H1 (cell line): ENCODE measurements around the gene VWA2. TPM values are rescaled to one million over a fixed set of nuclear protein-coding genes. Genes with fewer than 3 reads are reported as not detected.

Experiments used
- CTCF ChIA-PET: fragments of 300-600 bp; sonication (Branson Sonifier 250); formaldehyde crosslinking; loops from one replicate; lab custom pipeline; 2021; ENCODE audit not compliant: partially characterized antibody; lab: Charles Lee
- POLR2A ChIA-PET: fragments of 300-600 bp; sonication (Branson Sonifier 250); formaldehyde crosslinking; loops from one replicate; lab custom pipeline; 2021; ENCODE audit warnings: inconsistent platforms; ENCODE audit not compliant: partially characterized antibody; lab: Charles Lee
- DNase-seq, 2 experiments: peaks; one replicate each; pipeline versions ENCODE4 v3.0.0 to v3.0.0-alpha.2; 2010 to 2022; ENCODE audit warnings: low spot score in 2 of 2, low read depth in 1 of 2, mixed read lengths in 1 of 2
- FAIRE-seq: peaks from 2 replicates; lab custom pipeline; 2011; peaks lifted over from hg19 to GRCh38; lab: Jason Lieb, UNC
- H2AFZ ChIP-seq: 2 replicates; pipeline ENCODE4 v1.8.1; 2012; ENCODE audit warnings: low read length, inconsistent platforms
- H2AK5ac ChIP-seq: 2 replicates; pipeline ENCODE4 v1.6.1; 2013; ENCODE audit warnings: low read depth, low read length
- H2BK120ac ChIP-seq: replicated peaks from 2 replicates; pipeline ENCODE3; 2013; ENCODE audit warnings: low read depth, low read length, inconsistent platforms
- H2BK12ac ChIP-seq: 2 replicates; pipeline ENCODE4 v1.6.1; 2013; ENCODE audit warnings: low read depth, low read length
- H2BK15ac ChIP-seq: 2 replicates; pipeline ENCODE4 v1.6.1; 2013; ENCODE audit warnings: low read length
- H2BK20ac ChIP-seq: 2 replicates; pipeline ENCODE4 v1.6.1; 2013; ENCODE audit warnings: low read length
- H2BK5ac ChIP-seq: 2 replicates; pipeline ENCODE4 v1.6.1; 2013; ENCODE audit warnings: low read depth, low read length
- H3K14ac ChIP-seq: 2 replicates; pipeline ENCODE4 v1.6.1; 2013; ENCODE audit warnings: inconsistent platforms; ENCODE audit not compliant: insufficient read length
- H3K18ac ChIP-seq: 2 replicates; pipeline ENCODE4 v1.6.1; 2013; ENCODE audit warnings: low read length; ENCODE audit errors: extremely low read depth
- H3K23ac ChIP-seq: 2 replicates; pipeline ENCODE4 v1.6.1; 2013; ENCODE audit warnings: inconsistent platforms; ENCODE audit not compliant: insufficient read length
- H3K23me2 ChIP-seq: 2 replicates; pipeline ENCODE4 v1.6.1; 2013; ENCODE audit warnings: low read depth, low read length
- H3K27ac ChIP-seq: 2 replicates; pipeline ENCODE4 v1.6.1; 2011; ENCODE audit warnings: low read depth, low read length, inconsistent platforms
- H3K27me3 ChIP-seq, 4 experiments: replicated peaks in 1 of 4; 1 replicate in 1 of 4; 2 replicates in 3 of 4; pipeline versions ENCODE4 v1.6.1 to v1.8.1; 2011 to 2013; ENCODE audit warnings: low read length in 3 of 4, mild to moderate bottlenecking in 3 of 4, inconsistent platforms in 2 of 4, mixed read lengths in 2 of 4, moderate library complexity in 1 of 4; ENCODE audit not compliant: control insufficient read depth in 3 of 4, insufficient read depth in 3 of 4; ENCODE audit errors: extremely low read depth in 1 of 4
- H3K36me3 ChIP-seq, 4 experiments: 2 replicates each; pipeline versions ENCODE4 v1.6.1 to v1.8.1; 2011 to 2013; ENCODE audit warnings: mild to moderate bottlenecking in 4 of 4, low read length in 3 of 4, moderate library complexity in 2 of 4, control low read depth in 1 of 4, inconsistent platforms in 1 of 4; ENCODE audit not compliant: insufficient read depth in 4 of 4, control insufficient read depth in 2 of 4
- H3K4ac ChIP-seq: replicated peaks from 2 replicates; pipeline ENCODE3; 2013; ENCODE audit warnings: low read length, low read depth, mixed read lengths, inconsistent platforms; ENCODE audit not compliant: insufficient read length
- H3K4me1 ChIP-seq, 4 experiments: replicated peaks in 1 of 4; 1 replicate in 1 of 4; 2 replicates in 3 of 4; pipeline versions ENCODE4 v1.6.1 to v1.8.1; 2011 to 2013; ENCODE audit warnings: low read length in 3 of 4, inconsistent platforms in 2 of 4, mixed read lengths in 1 of 4; ENCODE audit not compliant: insufficient read depth in 4 of 4, control insufficient read depth in 3 of 4
- H3K4me2 ChIP-seq, 2 experiments: 2 replicates each; pipeline versions ENCODE4 v1.6.1 to v1.8.1; 2011 to 2013; ENCODE audit warnings: low read depth in 2 of 2, low read length in 2 of 2, control low read depth in 1 of 2, inconsistent platforms in 1 of 2, mild to moderate bottlenecking in 1 of 2; ENCODE audit not compliant: insufficient read depth in 1 of 2
- H3K4me3 ChIP-seq, 4 experiments: fragments of 200-600, 300-600 bp in 1 of 4; sonication (generic), shearing (Covaris generic), sonication (Bioruptor Twin) in 1 of 4; 2 replicates each; pipeline versions ENCODE4 v1.5.1 to v1.8.1; 2011 to 2016; ENCODE audit warnings: low read length in 4 of 4, low read depth in 3 of 4, control low read depth in 2 of 4, inconsistent platforms in 2 of 4, mild to moderate bottlenecking in 2 of 4, mixed read lengths in 1 of 4, moderate library complexity in 1 of 4; ENCODE audit not compliant: insufficient read depth in 2 of 4; ENCODE audit errors: extremely low read depth in 1 of 4
- H3K56ac ChIP-seq: replicated peaks from 2 replicates; pipeline ENCODE3; 2013; ENCODE audit warnings: low read depth, mild to moderate bottlenecking, mixed read lengths, low read length, inconsistent platforms; ENCODE audit not compliant: insufficient read length
- H3K79me1 ChIP-seq: 2 replicates; pipeline ENCODE4 v1.6.1; 2013; ENCODE audit warnings: low read depth, low read length, control low read depth
- H3K79me2 ChIP-seq, 2 experiments: 2 replicates each; pipeline versions ENCODE4 v1.6.1 to v1.8.1; 2012 to 2013; ENCODE audit warnings: low read length in 2 of 2, mild to moderate bottlenecking in 2 of 2, inconsistent platforms in 1 of 2; ENCODE audit not compliant: insufficient read depth in 2 of 2, control insufficient read depth in 1 of 2
- H3K9ac ChIP-seq, 4 experiments: replicated peaks in 1 of 4; 1 replicate in 1 of 4; 2 replicates in 3 of 4; pipeline versions ENCODE4 v1.6.1 to v1.8.1; 2011 to 2013; ENCODE audit warnings: low read depth in 3 of 4, low read length in 3 of 4, control low read depth in 2 of 4, mild to moderate bottlenecking in 2 of 4, moderate library complexity in 2 of 4, inconsistent platforms in 1 of 4; ENCODE audit errors: extremely low read depth in 1 of 4
- H3K9me3 ChIP-seq, 2 experiments: 2 replicates each; pipeline versions ENCODE4 v1.6.1 to v1.8.1; 2012 to 2013; ENCODE audit warnings: mild to moderate bottlenecking in 2 of 2, moderate library complexity in 2 of 2, control low read depth in 1 of 2, inconsistent platforms in 1 of 2, low read depth in 1 of 2, low read length in 1 of 2, mixed read lengths in 1 of 2; ENCODE audit not compliant: insufficient read depth in 2 of 2
- H4K20me1 ChIP-seq, 2 experiments: replicated peaks in 1 of 2; 2 replicates each; pipeline versions ENCODE3 to v1.8.1; 2011 to 2013; ENCODE audit warnings: inconsistent platforms in 2 of 2, low read length in 2 of 2, mild to moderate bottlenecking in 1 of 2; ENCODE audit not compliant: insufficient read depth in 2 of 2, control insufficient read depth in 1 of 2
- H4K5ac ChIP-seq: 2 replicates; pipeline ENCODE4 v1.6.1; 2013; ENCODE audit warnings: low read length, low read depth, mixed read lengths, inconsistent platforms; ENCODE audit not compliant: insufficient read length
- H4K8ac ChIP-seq: 2 replicates; pipeline ENCODE4 v1.8.0; 2013; ENCODE audit warnings: mild to moderate bottlenecking, moderate library complexity, low read length, inconsistent platforms; ENCODE audit not compliant: insufficient read depth; ENCODE audit errors: extremely low read depth
- H4K91ac ChIP-seq: replicated peaks from 2 replicates; pipeline ENCODE3; 2013; ENCODE audit warnings: low read length, mixed read lengths, inconsistent platforms; ENCODE audit not compliant: insufficient read length
- ASH2L ChIP-seq: fragments of 200-600, 300-600 bp; sonication (generic); IDR thresholded peaks from one replicate; pipeline ENCODE4 v1.7.1; 2017; ENCODE audit warnings: low read length
- ATF2 ChIP-seq: IDR thresholded peaks from 2 replicates; pipeline ENCODE4 v1.6.1; 2012; ENCODE audit warnings: low read length, inconsistent platforms
- BACH1 ChIP-seq: IDR thresholded peaks from 2 replicates; pipeline ENCODE4 v1.6.1; 2012; ENCODE audit warnings: low read length, improper control_type of control experiment
- BRCA1 ChIP-seq: IDR thresholded peaks from 2 replicates; pipeline ENCODE4 v1.6.1; 2012; ENCODE audit warnings: low read depth, low read length, improper control_type of control experiment
- CBX5 ChIP-seq: fragments of 300-800, 300-1000 bp; sonication (generic); IDR thresholded peaks from 2 replicates; pipeline ENCODE4 v1.7.1; 2016; ENCODE audit warnings: antibody characterized with exemption, low read length, low read depth
- MAX ChIP-seq: IDR thresholded peaks from 2 replicates; pipeline ENCODE4 v1.6.1; 2012; ENCODE audit warnings: inconsistent platforms
- PHF8 ChIP-seq: fragments of 200-600 bp; sonication (generic); conservative IDR thresholded peaks from 2 replicates; pipeline ENCODE4 v1.7.1; 2012; ENCODE audit warnings: low read depth, mild to moderate bottlenecking, inconsistent platforms, low read length, moderate library complexity
- SRF ChIP-seq: IDR thresholded peaks from 2 replicates; pipeline ENCODE4 v1.6.1; 2011; ENCODE audit warnings: mild to moderate bottlenecking, low read depth, low read length, moderate library complexity
- ZNF274 ChIP-seq: IDR thresholded peaks from 2 replicates; pipeline ENCODE4 v1.7.0; 2012; ENCODE audit warnings: low read length, borderline replicate concordance; ENCODE audit errors: extremely low read depth
- WGBS, 2 experiments: shearing (Covaris generic) in 1 of 2; methylation state at CpG; one replicate each; pipeline versions ENCODE4 v1.1.6 to v1.1.7; 2013 to 2015; ENCODE audit warnings: low lambda C conversion rate in 2 of 2, mixed read lengths in 2 of 2, inconsistent platforms in 1 of 2, low coverage in 1 of 2, missing lambda C conversion rate in 1 of 2; ENCODE audit not compliant: insufficient replicate concordance in 2 of 2, insufficient coverage in 1 of 2, insufficient read length in 1 of 2; ENCODE audit errors: extremely low coverage in 1 of 2, missing lambda C conversion rate in 1 of 2; 5-methylcytosine and 5-hydroxymethylcytosine counted together
- polyA plus RNA-seq, 7 experiments: library from polyadenylated mRNA; depleted of rRNA in 3 of 7; stranded (reverse) in 5 of 7; unstranded in 2 of 7; fragments of >200 nt in 5 of 7; fragments of 200-250 nt in 2 of 7; gene quantifications; 1 replicate in 5 of 7; 2 replicates in 1 of 7; 4 replicates in 1 of 7; pipeline versions ENCODE4 v1.2.1 to v1.2.3, GENCODE V29; 2011 to 2013; ENCODE audit warnings: missing spikeins in 2 of 7, mixed read lengths in 2 of 7
- total RNA-seq: library from RNA; stranded (reverse); fragmentation: NEBNext Ultra II Directional; extraction: Animal tissue kit (Norgen Biotek cat#: 25700); gene quantifications from 2 replicates; pipeline ENCODE4 v1.2.1, GENCODE V29; 2021

VWA2 gene
- total and polyA plus RNA-seq, 2 of the 8 experiments (the other 6 are each of a cell fraction or from before 2014, with no cell fraction given) = 2.8 to 2.9 TPM

DNA sequence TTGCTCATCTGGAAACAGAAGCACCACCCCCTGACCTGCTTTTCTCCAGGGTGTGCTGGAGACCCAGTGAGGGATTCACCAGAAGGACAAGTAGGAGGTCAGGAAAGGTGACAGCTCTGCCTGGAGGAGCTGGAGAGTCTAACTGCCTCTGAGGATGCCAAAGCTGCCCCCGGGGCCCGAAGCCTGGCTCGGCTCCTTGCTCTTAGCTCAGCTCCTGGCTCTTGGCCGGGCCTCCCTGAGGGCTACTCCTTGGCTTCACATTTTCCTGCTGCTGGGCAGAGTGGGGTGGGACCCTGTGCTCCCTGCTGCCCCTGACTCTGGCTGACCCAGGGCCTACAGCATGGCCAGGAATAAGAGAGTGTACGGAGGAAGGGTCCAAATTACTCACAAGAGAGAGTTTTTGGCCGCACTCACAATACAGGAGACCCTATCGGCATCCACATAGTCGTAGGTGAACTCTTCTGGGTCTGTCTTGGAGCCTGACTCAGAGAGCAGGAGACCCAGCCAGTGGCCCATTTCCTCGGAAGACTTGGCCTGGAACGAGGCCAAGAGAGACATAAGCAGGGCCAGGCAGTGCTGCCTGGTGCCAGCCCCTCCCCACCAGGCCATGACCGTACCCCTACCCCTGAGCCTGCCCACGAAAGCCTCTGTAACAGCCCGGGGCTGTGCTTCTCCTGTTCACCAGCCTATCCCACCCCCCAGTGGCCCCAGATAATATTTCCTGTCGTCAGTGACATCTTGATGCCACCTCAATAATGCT is 63.1 kb downstream of the VWA2 start:
- CTCF ChIA-PET = interaction anchor here (0.8 to 8.8 kb wide), 14 partner anchors 13 to 596 kb away, joined by 3 to 269 read pairs (median 8); partner anchors contain the start of gene AFAP1L2
- no peak overlapping the region for H3K27ac ChIP-seq
- H3K9me3 ChIP-seq = no peaks in the 10 kb centered on the region; a peak in 1 of 4 replicates
- H3K56ac ChIP-seq = no peak overlapping the region
- no peak overlapping the region for H3K14ac ChIP-seq
- WGBS, 2 experiments = 94% methylated on average over 14 of the region's 14 CpGs; no CpG with 5 or more reads in 1 of the 2 experiments
- no peaks in the 10 kb centered on the region for H4K20me1 ChIP-seq
- no peak overlapping the region for H3K4me3 ChIP-seq
- no peak for TF ChIP-seq CBX5
- TF ChIP-seq ASH2L = no peak
- no peak for TF ChIP-seq SRF
- TF ChIP-seq PHF8 = no peak
- no peak for TF ChIP-seq ATF2
- no peak for TF ChIP-seq BACH1
- no peak for TF ChIP-seq ZNF274
- TF ChIP-seq BRCA1 = no peak
- no peak for TF ChIP-seq MAX
- H2BK20ac ChIP-seq = no peak overlapping the region
- no peaks in the 10 kb centered on the region for H3K79me2 ChIP-seq
- no peak overlapping the region for H2BK15ac ChIP-seq
- no peak overlapping the region for H3K9ac ChIP-seq
- no peak overlapping the region for H3K18ac ChIP-seq
- no peak overlapping the region for H3K23ac ChIP-seq
- H4K8ac ChIP-seq = no peak overlapping the region
- H3K23me2 ChIP-seq = peaks cover 4% of the 10 kb centered on the region; the same call in 1 of the 2 replicates
- H2BK12ac ChIP-seq = no peak overlapping the region
- no peak overlapping the region for H3K4ac ChIP-seq
- POLR2A ChIA-PET = no interaction called here
- no peak for FAIRE-seq
- no peak overlapping the region for H4K91ac ChIP-seq
- H3K4me1 ChIP-seq = peaks cover 0 to 8% (median 2%) of the 10 kb centered on the region in 4 experiments; a peak in 4 of 7 replicates
- H3K4me2 ChIP-seq = no peak overlapping the region
- H4K5ac ChIP-seq = no peak overlapping the region
- no peak overlapping the region for H2AK5ac ChIP-seq
- H3K36me3 ChIP-seq = peaks cover 0 to 2% (median 0%) of the 10 kb centered on the region in 4 experiments; a peak in 2 of 8 replicates
- H3K79me1 ChIP-seq = no peaks in the 10 kb centered on the region
- H2BK5ac ChIP-seq = no peak overlapping the region
- no peak overlapping the region for H2BK120ac ChIP-seq
- no peaks in the 10 kb centered on the region for H3K27me3 ChIP-seq
- H2AFZ ChIP-seq = no peak overlapping the region
- DNase-seq = no peak
